SH-SY5Y (cell line): ENCODE data around the gene DOCK9.

ENCODE experiments used
- GATA2 ChIP-seq: IDR thresholded peaks from 2 replicates; pipeline ENCODE4 v1.6.1; 2011; ENCODE audit warnings: mild to moderate bottlenecking, low read depth, low read length
- GATA3 ChIP-seq: IDR thresholded peaks from 2 replicates; pipeline ENCODE4 v1.6.1; 2011; ENCODE audit warnings: low read depth, mild to moderate bottlenecking, low read length, moderate library complexity

DOCK9 gene

DNA sequence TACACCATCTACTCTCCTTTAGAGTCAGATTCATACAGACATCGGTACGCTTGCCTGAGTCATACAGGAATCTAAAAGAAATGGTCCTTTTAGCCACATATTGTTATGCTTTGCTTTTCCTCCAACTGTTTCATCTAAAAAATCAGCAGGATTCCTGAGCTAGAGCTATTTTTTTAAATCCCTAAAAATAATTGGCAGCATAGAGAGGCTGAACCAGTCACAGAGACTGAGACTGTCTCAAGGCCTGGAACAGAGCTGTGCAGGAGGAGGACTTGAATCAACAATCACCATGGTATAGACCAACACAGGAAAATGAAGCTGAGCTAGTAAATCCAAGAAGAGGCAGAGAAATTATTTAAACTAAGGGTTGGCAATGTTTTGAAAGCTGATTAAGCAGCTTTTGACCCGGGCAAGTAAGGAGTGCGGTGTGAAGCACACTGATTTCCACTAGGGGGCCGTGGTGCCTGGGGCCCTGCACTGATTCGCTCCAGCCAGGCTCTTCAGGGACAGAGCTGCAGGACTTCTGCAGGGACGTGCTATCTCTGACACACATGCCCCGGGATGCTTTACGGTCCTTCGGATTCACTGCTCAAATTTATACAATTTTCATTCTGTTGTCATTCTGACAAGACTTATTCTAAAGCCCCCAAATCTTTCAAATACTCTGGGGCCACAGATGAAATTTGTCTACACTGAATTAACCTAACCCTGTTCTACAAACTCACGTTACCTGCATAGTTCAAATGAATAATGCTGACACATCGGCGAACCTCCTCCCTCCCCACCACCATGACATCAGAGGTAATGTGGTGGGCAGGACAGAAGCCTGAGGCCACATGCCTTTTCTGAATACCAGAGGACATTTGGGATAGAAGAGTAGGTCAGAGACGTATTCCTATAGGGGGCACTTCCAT lies 137.8 kb downstream of the DOCK9 start:
- no peak for TF ChIP-seq GATA2

DNA sequence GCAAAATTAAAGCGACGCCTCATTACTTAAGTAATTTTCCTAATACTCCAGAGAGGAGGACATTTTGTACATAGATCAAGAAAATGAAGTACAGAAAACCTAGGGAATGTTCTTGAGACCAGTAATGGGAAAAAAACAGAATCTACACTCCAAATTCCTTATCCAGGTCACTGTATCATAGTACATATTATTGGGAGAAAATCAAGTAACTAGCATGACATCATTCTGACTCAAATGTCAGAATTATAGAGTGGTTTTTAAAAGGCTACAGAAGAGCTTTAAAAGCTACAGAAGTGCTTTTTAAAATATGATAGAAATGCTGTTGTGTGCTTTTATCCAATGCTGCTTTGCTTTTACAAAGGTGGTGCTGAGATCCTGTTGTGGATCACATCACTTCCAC lies 139.1 kb downstream of the DOCK9 start:
- TF ChIP-seq GATA3 (no peak), GATA2 (no peak)

GRCh38 chr13:98837896-98838295 lies 140.0 kb downstream of the DOCK9 start:
- TF ChIP-seq GATA3: no peak
- no peak for TF ChIP-seq GATA2

DNA sequence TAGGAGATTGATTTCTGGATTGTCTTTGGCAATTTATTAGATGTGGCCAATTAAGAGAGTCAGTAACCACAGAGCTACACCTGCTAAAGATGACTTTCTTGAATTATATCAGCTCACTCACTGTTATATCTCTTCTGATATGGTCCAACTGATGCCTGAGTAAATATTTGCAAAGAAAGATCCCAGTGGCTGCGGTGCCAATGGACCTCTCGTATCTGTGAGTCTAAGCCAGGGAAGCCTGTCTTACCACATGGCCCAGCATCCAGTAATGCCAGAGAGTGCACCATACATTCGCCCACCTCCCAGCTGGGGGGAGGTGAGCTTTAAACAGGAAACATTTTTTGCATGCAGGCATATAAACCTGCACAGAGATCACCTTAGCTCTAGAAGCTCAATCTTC lies 142.7 kb downstream of the DOCK9 start:
- no peak for TF ChIP-seq GATA2
- TF ChIP-seq GATA3: no peak

DNA sequence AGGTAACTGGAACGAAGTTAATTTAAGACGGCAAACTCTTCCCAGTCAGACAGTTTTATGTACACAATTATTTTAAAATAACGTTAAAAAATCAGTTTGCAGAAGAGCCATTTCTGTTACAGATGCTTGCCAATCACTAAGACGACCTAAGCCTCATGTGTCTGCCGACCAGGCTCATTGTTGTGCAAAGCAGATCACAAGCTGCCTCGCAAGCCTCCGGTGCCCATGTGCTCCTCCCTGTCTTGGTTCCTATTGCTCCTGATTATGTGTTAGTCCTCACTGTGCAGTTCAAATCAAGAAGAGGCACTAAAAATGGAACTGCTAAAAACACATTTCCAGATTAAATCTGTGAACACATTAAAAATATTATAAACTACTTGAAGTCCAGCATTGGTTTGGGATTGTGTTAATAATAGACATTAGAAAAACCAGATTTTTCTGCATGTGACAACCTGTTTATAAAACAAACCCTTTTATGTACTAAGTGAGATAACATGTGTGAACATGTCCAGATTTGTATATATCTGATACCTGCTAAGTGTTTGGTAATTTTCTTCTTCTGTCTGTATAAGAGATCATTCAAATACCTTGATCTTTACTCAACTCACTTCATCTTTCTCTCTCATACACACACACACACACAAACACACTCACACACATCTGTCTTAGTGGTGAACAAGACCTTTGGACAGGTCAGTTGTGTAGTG lies 143.5 kb downstream of the DOCK9 start:
- TF ChIP-seq GATA3 (no peak), GATA2 (no peak)

- no peak for TF ChIP-seq GATA2
- no peak for TF ChIP-seq GATA3
These were observed 146.6 kb downstream of the DOCK9 start for GRCh38 chr13:98831236-98831635.

DNA sequence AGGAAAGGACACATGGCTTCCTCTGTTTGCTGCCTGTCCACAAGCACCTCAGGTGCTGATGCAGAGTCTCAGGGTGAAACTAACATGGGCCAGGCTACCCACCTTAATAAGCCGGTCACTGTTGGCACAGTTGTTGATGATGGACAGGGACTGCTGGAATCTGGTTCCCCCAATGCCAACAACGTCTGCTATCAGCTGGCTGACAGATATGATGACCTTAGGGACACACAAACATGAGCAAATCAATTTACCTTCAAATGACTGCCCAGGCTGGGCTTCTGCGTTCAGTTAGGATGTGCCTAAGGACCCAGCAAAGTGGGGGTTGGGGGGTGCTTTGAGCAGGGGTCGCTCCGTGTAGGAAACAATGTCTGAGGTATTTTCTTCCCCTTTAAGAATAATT lies 148.3 kb downstream of the DOCK9 start:
- TF ChIP-seq GATA2 (no peak), GATA3 (no peak)

DNA sequence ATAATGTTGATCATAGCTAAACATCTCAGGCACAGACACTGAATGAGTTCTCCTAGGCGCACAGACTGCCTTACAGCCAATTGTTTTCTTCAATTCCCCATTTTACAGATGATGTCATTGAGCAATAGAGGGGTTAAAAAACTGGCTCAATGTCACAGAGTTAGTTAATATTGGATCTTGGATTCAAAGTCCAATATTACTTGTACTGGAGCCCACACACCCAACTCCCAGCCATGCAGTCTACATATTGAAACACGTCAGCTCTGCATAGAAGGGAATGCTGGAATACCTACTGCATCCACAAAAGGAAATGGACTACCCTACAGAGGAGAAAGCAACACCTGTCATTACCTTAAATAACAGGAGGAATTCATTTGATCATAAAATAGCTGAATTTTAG lies 149.2 kb downstream of the DOCK9 start:
- no peak for TF ChIP-seq GATA2
- no peak for TF ChIP-seq GATA3

- TF ChIP-seq GATA2 (no peak), GATA3 (no peak)
These were observed 150.4 kb downstream of the DOCK9 start for GRCh38 chr13:98827449-98827848.

GRCh38 chr13:98826146-98826545 lies 151.7 kb downstream of the DOCK9 start:
- no peak for TF ChIP-seq GATA3
- TF ChIP-seq GATA2: no peak

GRCh38 chr13:98825659-98826058 lies 152.2 kb downstream of the DOCK9 start:
- no peak for TF ChIP-seq GATA2

- TF ChIP-seq GATA3: no peak
- no peak for TF ChIP-seq GATA2
These were observed 153.3 kb downstream of the DOCK9 start for GRCh38 chr13:98824376-98825160.

- TF ChIP-seq GATA2 (no peak), GATA3 (no peak)
These were observed 154.4 kb downstream of the DOCK9 start for GRCh38 chr13:98823442-98823841.

DNA sequence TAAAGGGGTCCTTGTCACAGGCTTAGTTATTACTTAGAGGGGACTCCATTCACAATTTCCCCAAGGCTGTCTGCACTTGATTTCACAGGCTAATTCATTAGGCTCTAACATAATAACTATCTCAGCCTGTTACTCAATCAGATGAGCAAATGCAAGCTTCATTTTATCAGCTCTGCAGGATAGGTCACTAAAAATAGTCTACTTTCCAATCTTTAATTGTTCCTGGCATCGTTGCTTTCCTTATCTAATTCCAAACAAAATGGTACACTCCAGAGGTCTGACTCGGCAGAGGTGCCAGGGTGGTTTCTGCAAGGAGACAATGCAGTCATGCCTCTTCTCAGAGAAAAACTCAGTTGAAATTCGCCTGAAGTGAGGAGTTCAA lies 155.6 kb downstream of the DOCK9 start:
- TF ChIP-seq GATA3 (no peak), GATA2 (no peak)
